Astrocyte of the cerebellum (primary cell): ENCODE measurements around the gene DSCAM.

Source experiments
- DNase-seq: peaks from one replicate; pipeline ENCODE4 v3.0.0-alpha.2; 2011; ENCODE audit warnings: low read depth
- H3K4me3 ChIP-seq: 2 replicates; pipeline ENCODE4 v1.5.1; 2011; ENCODE audit warnings: mild to moderate bottlenecking, low read depth, low read length, moderate library complexity
- CTCF ChIP-seq: IDR thresholded peaks from 2 replicates; pipeline ENCODE4 v1.5.1; 2012; ENCODE audit warnings: low read length, low read depth, moderate library complexity, mild to moderate bottlenecking; ENCODE audit errors: missing control alignments
- in situ Hi-C: cut with HindIII; loops from 2 replicates; pipeline ENCODE4 v1.10.0; 2017; ENCODE audit warnings: low sequenced_read_pairs

The DSCAM gene

GRCh38 chr21:40622531-40622930 lies 224.4 kb downstream of the DSCAM start:
- H3K4me3 ChIP-seq: no peak overlapping the region
- TF ChIP-seq CTCF: no peak
- in situ Hi-C loops: no loop called here
- DNase-seq: peak; percentile 13

- no peak for TF ChIP-seq CTCF
- no peak overlapping the region for H3K4me3 ChIP-seq
- in situ Hi-C loops: no loop called here
- no peak for DNase-seq
These were observed 226.4 kb downstream of the DSCAM start for GRCh38 chr21:40620386-40621145.

GRCh38 chr21:40618191-40618973 lies 228.6 kb downstream of the DSCAM start:
- H3K4me3 ChIP-seq: no peak overlapping the region
- no peak for TF ChIP-seq CTCF
- in situ Hi-C loops: no loop called here
- no peak for DNase-seq

GRCh38 chr21:40616377-40616704 lies 230.6 kb downstream of the DSCAM start:
- TF ChIP-seq CTCF: no peak
- H3K4me3 ChIP-seq: no peak overlapping the region
- in situ Hi-C loops: no loop called here
- no peak for DNase-seq

- TF ChIP-seq CTCF: no peak
- in situ Hi-C loops: no loop called here
- no peak overlapping the region for H3K4me3 ChIP-seq
- DNase-seq: no peak
These were observed 231.2 kb downstream of the DSCAM start for GRCh38 chr21:40615505-40616376.

GRCh38 chr21:40613546-40614030 lies 233.4 kb downstream of the DSCAM start:
- in situ Hi-C loops: no loop called here
- DNase-seq: no peak
- TF ChIP-seq CTCF: no peak
- no peak overlapping the region for H3K4me3 ChIP-seq
